OCI-LY7 (cell line): ENCODE measurements around the gene NOL4L. TPM values are rescaled to one million over a fixed set of nuclear protein-coding genes. Genes with fewer than 3 reads are reported as not detected.

Source experiments
- BruUV-seq: library from RNA; stranded (reverse); fragments of 400-500 nt; replicated peaks from 2 replicates; lab custom pipeline; 2021; lab: Mats Ljungman, UMichigan
- CTCF ChIA-PET: fragments of 300-600 bp; sonication (Branson Sonifier 250); formaldehyde crosslinking; loops from one replicate; lab custom pipeline; 2022; ENCODE audit warnings: antibody characterized with exemption; ENCODE audit not compliant: unreplicated experiment; lab: Charles Lee
- POLR2A ChIA-PET: fragments of 300-600 bp; sonication (Branson Sonifier 250); formaldehyde crosslinking; loops from one replicate; lab custom pipeline; 2022; ENCODE audit warnings: antibody characterized with exemption; lab: Charles Lee
- DNase-seq: peaks from one replicate; pipeline ENCODE4 v3.0.0-alpha.2; 2015; ENCODE audit warnings: low spot score
- H2AFZ ChIP-seq: fragments of 200-600 bp; sonication (generic), shearing (Covaris generic); 2 replicates; pipeline ENCODE4 v1.6.1; 2014; ENCODE audit warnings: mild to moderate bottlenecking, antibody characterized with exemption, low read length, moderate library complexity
- H3K27ac ChIP-seq: fragments of 200-600 bp; sonication (generic); 2 replicates; pipeline ENCODE4 v1.5.1; 2014; ENCODE audit warnings: mixed run types, low read depth, mild to moderate bottlenecking, moderate library complexity, low read length, inconsistent platforms; ENCODE audit not compliant: poor library complexity, severe bottlenecking
- H3K36me3 ChIP-seq: fragments of 200-600 bp; sonication (generic); 2 replicates; pipeline ENCODE4 v1.6.1; 2014; ENCODE audit warnings: mild to moderate bottlenecking, antibody characterized with exemption, low read length, moderate library complexity, mixed read lengths; ENCODE audit not compliant: insufficient read depth
- H3K4me1 ChIP-seq: fragments of 200-600 bp; sonication (generic); 2 replicates; pipeline ENCODE4 v1.5.1; 2014; ENCODE audit warnings: mild to moderate bottlenecking, low read length; ENCODE audit not compliant: insufficient read depth, poor library complexity, severe bottlenecking
- H3K4me2 ChIP-seq: fragments of 200-600 bp; sonication (generic); 2 replicates; pipeline ENCODE4 v1.6.1; 2014; ENCODE audit warnings: mild to moderate bottlenecking, low read length
- H3K4me3 ChIP-seq: fragments of 200-600 bp; sonication (generic); 2 replicates; pipeline ENCODE4 v1.5.1; 2014; ENCODE audit warnings: mild to moderate bottlenecking, low read depth, low read length; ENCODE audit not compliant: poor library complexity, severe bottlenecking
- H3K79me2 ChIP-seq: fragments of 200-600 bp; sonication (generic); 2 replicates; pipeline ENCODE4 v1.6.1; 2016; ENCODE audit warnings: low read depth, mild to moderate bottlenecking, low read length, moderate library complexity, mixed read lengths; ENCODE audit not compliant: insufficient read depth
- H3K9me2 ChIP-seq: fragments of 200-600 bp; sonication (generic); 2 replicates; pipeline ENCODE4 v1.6.1; 2016; ENCODE audit warnings: mild to moderate bottlenecking, low read length, mixed read lengths; ENCODE audit not compliant: insufficient read depth
- H3K9me3 ChIP-seq: fragments of 200-600 bp; sonication (generic); 2 replicates; pipeline ENCODE4 v1.6.1; 2014; ENCODE audit warnings: mild to moderate bottlenecking, mixed run types, low read length, mixed read lengths
- H4K20me1 ChIP-seq: fragments of 200-600 bp; sonication (generic); 2 replicates; pipeline ENCODE4 v1.6.1; 2014; ENCODE audit warnings: mild to moderate bottlenecking, antibody characterized with exemption, low read length, moderate library complexity, mixed read lengths; ENCODE audit not compliant: insufficient read depth
- CTCF ChIP-seq: fragments of 200-600 bp; sonication (generic); conservative IDR thresholded peaks from 2 replicates; pipeline ENCODE4 v1.5.1; 2014; ENCODE audit warnings: mild to moderate bottlenecking, antibody characterized with exemption, low read length, moderate library complexity, mixed read lengths
- EZH2phosphoT487 ChIP-seq: fragments of 200-600 bp; sonication (generic); IDR thresholded peaks from 2 replicates; pipeline ENCODE4 v1.6.1; 2018; ENCODE audit warnings: low read depth, borderline replicate concordance, mild to moderate bottlenecking, mixed run types, antibody characterized with exemption, low read length, moderate library complexity, mixed read lengths
- intact Hi-C: fragments of 100-400 bp; cut with micrococcal nuclease; formaldehyde crosslinking; loops from one replicate; pipeline ENCODE4 v1.10.0; 2022; ENCODE audit not compliant: unreplicated experiment
- total RNA-seq, 2 experiments: library from RNA; depleted of rRNA in 1 of 2; stranded (reverse); fragments of >200 nt in 1 of 2; shearing (Covaris generic) in 1 of 2; gene quantifications; 2 replicates each; pipeline ENCODE4 v1.2.3, GENCODE V29; 2014 to 2022

NOL4L gene
- total RNA-seq, 2 experiments from 2014 or later: 3.9 to 4.2 TPM

GRCh38 chr20:32397567-32398084 is 187.5 kb downstream of the NOL4L start:
- Histone ChIP-seq H3K4me1 (no peaks in the 10 kb centered on the region), H3K4me3 (no peak overlapping the region), H3K79me2 (peaks cover 74% of the 10 kb centered on the region), H3K9me2 (no peaks in the 10 kb centered on the region), H3K4me2 (no peak overlapping the region), H3K9me3 (peaks cover 3% of the 10 kb centered on the region; the same call in 1 of the 2 replicates), H4K20me1 (0 out of 2 replicates have a peak, but pooled peaks cover 4% of the 10 kb centered on the region), H3K27ac (no peak overlapping the region), H3K36me3 (peaks cover 83% of the 10 kb centered on the region), H2AFZ (no peak overlapping the region)
- no peak for TF ChIP-seq CTCF
- TF ChIP-seq EZH2phosphoT487: no peak
- ChIA-PET POLR2A (no interaction called here), CTCF (no interaction called here)
- no TSS peak for BruUV-seq
- no peak for DNase-seq
- intact Hi-C loops: no loop called here

GRCh38 chr20:32396646-32397160 is 188.4 kb downstream of the NOL4L start:
- DNase-seq: no peak
- H3K9me2 ChIP-seq: no peaks in the 10 kb centered on the region
- H3K4me3 ChIP-seq: no peak overlapping the region
- CTCF ChIA-PET: no interaction called here
- no peak overlapping the region for H3K4me2 ChIP-seq
- H3K36me3 ChIP-seq: peaks cover 82% of the 10 kb centered on the region
- no peak overlapping the region for H2AFZ ChIP-seq
- H3K79me2 ChIP-seq: peaks cover 78% of the 10 kb centered on the region
- H3K9me3 ChIP-seq: peaks cover 3% of the 10 kb centered on the region; the same call in 1 of the 2 replicates
- 0 out of 2 replicates have a peak, but pooled peaks cover 4% of the 10 kb centered on the region for H4K20me1 ChIP-seq
- BruUV-seq: no TSS peak
- H3K4me1 ChIP-seq: no peaks in the 10 kb centered on the region
- POLR2A ChIA-PET: interaction anchor here (0.5 to 1.2 kb wide), 6 partner anchors 11 to 43 kb away, joined by 3 to 6 read pairs (median 3); no protein-coding TSS in a partner anchor
- no peak overlapping the region for H3K27ac ChIP-seq
- intact Hi-C loops: no loop called here
- TF ChIP-seq EZH2phosphoT487 (no peak), CTCF (no peak)

DNA sequence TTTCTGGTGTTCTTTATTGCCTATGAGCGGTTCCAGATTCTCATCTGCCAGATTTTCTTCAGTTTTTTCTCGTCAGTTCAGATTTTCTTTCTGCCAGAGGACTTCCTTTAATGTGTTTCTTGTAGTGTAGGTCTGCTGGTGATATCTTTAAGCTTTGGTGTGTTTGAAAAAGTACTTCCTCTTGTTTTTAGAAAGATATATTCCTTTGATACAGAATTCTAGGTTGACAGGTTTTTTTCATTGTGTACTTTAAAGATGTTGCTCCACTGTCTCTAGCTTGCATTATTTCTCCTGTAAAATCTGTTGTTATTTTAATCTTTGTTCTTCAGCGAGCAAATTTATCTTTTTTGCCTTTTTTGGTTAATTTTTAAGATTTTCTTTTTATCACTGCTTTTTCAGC is 190.1 kb downstream of the NOL4L start:
- no peak for DNase-seq
- Histone ChIP-seq H3K36me3 (peaks cover 83% of the 10 kb centered on the region), H3K79me2 (peaks cover 67% of the 10 kb centered on the region), H3K9me3 (peaks cover 3% of the 10 kb centered on the region; the same call in 1 of the 2 replicates), H2AFZ (no peak overlapping the region), H3K9me2 (no peaks in the 10 kb centered on the region), H3K4me1 (no peaks in the 10 kb centered on the region), H3K4me3 (no peak overlapping the region), H4K20me1 (peaks cover under 1% of the 10 kb centered on the region; the same call in 1 of the 2 replicates), H3K27ac (no peak overlapping the region), H3K4me2 (no peak overlapping the region)
- ChIA-PET POLR2A (interaction anchor here (0.6 kb wide), 1 partner anchor 57 kb away, joined by 3 read pairs; no protein-coding TSS in a partner anchor), CTCF (no interaction called here)
- TF ChIP-seq CTCF (no peak), EZH2phosphoT487 (no peak)
- intact Hi-C loops: no loop called here
- no TSS peak for BruUV-seq
